ENCODE results near the gene GBP3.

Gene GBP3

DNA sequence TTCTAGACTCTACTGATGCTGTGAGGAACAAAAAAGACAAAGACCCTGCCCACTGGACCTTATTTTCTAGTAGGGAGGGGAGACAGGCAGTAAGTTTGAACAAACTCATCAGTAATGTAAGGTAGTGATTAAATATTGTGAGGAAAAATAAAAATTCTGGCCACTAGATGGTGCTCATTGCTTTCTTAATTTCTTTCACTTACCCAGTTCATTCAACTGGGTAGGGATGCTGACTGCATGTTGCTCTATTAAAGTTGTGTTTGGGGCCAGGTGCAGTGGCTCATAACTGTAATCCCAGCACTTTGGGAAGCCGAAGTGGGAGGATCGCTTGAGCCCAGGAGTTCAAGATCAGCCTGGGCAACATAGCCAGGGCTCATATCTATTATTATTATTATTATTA is 23.9 kb downstream of the GBP3 start:
- DNase-seq (ENCODE audit: extremely low read depth, insufficient read length) = peak; percentile 41
- H3K4me3 ChIP-seq (replicated peaks; ENCODE audit: low read depth, low read length) = no peak overlapping the region
- H3K36me3 ChIP-seq (ENCODE audit: control insufficient read depth, insufficient read depth, low read length) = no peaks in the 10 kb centered on the region
- TF ChIP-seq, protein P1, sequence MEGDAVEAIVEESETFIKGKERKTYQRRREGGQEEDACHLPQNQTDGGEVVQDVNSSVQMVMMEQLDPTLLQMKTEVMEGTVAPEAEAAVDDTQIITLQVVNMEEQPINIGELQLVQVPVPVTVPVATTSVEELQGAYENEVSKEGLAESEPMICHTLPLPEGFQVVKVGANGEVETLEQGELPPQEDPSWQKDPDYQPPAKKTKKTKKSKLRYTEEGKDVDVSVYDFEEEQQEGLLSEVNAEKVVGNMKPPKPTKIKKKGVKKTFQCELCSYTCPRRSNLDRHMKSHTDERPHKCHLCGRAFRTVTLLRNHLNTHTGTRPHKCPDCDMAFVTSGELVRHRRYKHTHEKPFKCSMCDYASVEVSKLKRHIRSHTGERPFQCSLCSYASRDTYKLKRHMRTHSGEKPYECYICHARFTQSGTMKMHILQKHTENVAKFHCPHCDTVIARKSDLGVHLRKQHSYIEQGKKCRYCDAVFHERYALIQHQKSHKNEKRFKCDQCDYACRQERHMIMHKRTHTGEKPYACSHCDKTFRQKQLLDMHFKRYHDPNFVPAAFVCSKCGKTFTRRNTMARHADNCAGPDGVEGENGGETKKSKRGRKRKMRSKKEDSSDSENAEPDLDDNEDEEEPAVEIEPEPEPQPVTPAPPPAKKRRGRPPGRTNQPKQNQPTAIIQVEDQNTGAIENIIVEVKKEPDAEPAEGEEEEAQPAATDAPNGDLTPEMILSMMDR (IDR thresholded peaks at IDR 0.05; ENCODE audit: insufficient read depth, low read length, poor library complexity, severe bottlenecking) = peak; percentile 26
- no peaks in the 10 kb centered on the region for H3K27me3 ChIP-seq (replicated peaks; ENCODE audit: control insufficient read depth, insufficient read depth, low read length)

DNA sequence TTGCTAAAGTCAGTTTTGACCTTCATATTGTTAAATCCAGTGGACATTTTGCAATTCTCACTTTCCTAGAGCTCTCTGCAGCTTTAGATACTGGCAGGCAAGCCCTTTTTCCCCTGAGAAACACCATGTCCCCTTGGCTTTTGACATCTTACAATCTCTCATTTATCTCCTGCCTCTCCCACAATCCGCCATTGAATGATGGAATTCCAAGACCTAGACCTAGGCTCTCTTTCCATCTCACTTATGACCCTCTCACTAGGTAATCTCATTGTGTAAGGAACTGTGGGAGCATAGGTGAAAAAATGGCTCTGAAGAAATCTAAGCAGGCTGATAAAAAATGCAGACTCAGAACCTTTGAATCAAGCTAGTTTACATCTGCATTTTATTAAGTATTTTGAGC is 32.2 kb downstream of the GBP3 start:
- DNase-seq (ENCODE audit: extremely low read depth, insufficient read length) = no peak
- Histone ChIP-seq H3K27me3 (replicated peaks; ENCODE audit: control insufficient read depth, insufficient read depth, low read length) (no peaks in the 10 kb centered on the region), H3K36me3 (ENCODE audit: control insufficient read depth, insufficient read depth, low read length) (no peaks in the 10 kb centered on the region), H3K4me3 (replicated peaks; ENCODE audit: low read depth, low read length) (no peak overlapping the region)
- TF ChIP-seq, protein P1 (IDR thresholded peaks at IDR 0.05; ENCODE audit: insufficient read depth, low read length, poor library complexity, severe bottlenecking) = no peak

DNA sequence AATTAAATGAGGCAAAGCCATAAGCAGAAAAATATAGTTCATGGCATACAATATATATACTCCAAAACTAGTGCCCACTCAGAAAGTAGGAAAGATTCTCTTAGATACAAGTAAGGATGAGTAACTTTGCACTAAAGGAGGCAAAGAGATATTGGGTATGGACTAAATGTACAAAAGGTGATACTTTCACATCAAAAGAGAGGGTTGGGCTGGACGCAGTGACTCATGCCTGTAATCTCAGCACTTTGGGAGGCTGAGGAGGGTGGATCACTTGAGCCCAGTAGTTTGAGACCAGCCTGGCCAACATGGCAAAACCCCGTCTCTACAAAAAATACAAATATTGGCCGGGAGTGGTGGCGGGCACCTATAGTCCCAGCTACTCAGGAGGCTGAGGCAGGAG is 37.0 kb downstream of the GBP3 start:
- peaks cover 3% of the 10 kb centered on the region for H3K36me3 ChIP-seq (ENCODE audit: control insufficient read depth, insufficient read depth, low read length)

DNA sequence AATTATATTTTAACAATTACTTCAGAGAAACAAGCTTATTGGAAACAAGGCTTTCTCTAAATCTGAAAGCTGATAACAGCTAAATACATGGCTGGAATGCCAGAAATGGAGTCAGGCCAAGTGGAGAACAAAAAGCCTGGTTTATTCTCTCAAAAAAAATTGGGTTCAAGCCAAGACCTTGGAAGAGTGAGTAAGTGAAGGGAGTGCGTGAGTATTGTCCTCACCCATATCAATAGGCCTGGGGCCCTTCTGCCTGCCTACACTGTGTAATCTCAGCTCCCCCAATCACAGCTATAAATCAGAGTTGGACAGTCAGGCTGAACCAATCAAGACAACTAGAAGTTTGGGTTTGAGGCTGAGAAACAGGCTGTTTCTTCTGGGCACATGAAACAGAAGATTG is 37.6 kb downstream of the GBP3 start:
- Histone ChIP-seq H3K27me3 (replicated peaks; ENCODE audit: control insufficient read depth, insufficient read depth, low read length) (no peaks in the 10 kb centered on the region), H3K4me3 (replicated peaks; ENCODE audit: low read depth, low read length) (no peak overlapping the region), H3K36me3 (ENCODE audit: control insufficient read depth, insufficient read depth, low read length) (peaks cover 3% of the 10 kb centered on the region)
- TF ChIP-seq, protein P1 (IDR thresholded peaks at IDR 0.05; ENCODE audit: insufficient read depth, low read length, poor library complexity, severe bottlenecking) = no peak
- DNase-seq (ENCODE audit: extremely low read depth, insufficient read length) = no peak

More for the DNA sequence above, 37.0 kb downstream of the GBP3 start:
- TF ChIP-seq, protein P1 (IDR thresholded peaks at IDR 0.05; ENCODE audit: insufficient read depth, low read length, poor library complexity, severe bottlenecking) = no peak
- no peak overlapping the region for H3K4me3 ChIP-seq (replicated peaks; ENCODE audit: low read depth, low read length)
- no peaks in the 10 kb centered on the region for H3K27me3 ChIP-seq (replicated peaks; ENCODE audit: control insufficient read depth, insufficient read depth, low read length)
- no peak for DNase-seq (ENCODE audit: extremely low read depth, insufficient read length)

DNA sequence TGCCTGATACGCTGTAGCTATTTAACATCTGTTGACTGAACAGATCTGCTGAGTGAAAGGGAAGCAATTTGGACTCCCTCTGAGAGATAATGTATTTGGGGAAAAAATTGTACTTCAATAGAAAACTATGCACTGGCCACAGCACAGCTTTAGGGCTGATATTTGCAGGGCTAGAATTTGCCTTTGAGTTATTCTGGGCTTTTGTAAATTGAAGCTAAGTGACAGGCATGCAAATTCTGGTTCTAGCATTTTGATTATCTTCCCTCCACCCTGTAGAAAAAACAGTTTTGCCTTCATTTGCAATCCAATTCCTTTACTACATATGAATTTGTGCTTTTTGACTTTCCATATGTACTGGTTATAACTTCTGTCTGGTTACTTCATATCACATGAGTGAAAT is 38.1 kb downstream of the GBP3 start:
- no peaks in the 10 kb centered on the region for H3K27me3 ChIP-seq (replicated peaks; ENCODE audit: control insufficient read depth, insufficient read depth, low read length)
- peaks cover 3% of the 10 kb centered on the region for H3K36me3 ChIP-seq (ENCODE audit: control insufficient read depth, insufficient read depth, low read length)
- DNase-seq (ENCODE audit: extremely low read depth, insufficient read length) = no peak
- no peak overlapping the region; the same call in 1 of the 2 replicates for H3K4me3 ChIP-seq (replicated peaks; ENCODE audit: low read depth, low read length)
- TF ChIP-seq, protein P1 (IDR thresholded peaks at IDR 0.05; ENCODE audit: insufficient read depth, low read length, poor library complexity, severe bottlenecking) = no peak

Measured in GM06990 (cell line).